HepG2 (cell line): ENCODE measurements around the gene CDK12. TPM values are rescaled to one million over a fixed set of nuclear protein-coding genes. Genes with fewer than 3 reads are reported as not detected.

ENCODE experiments used
- AGO2 ChIP-seq: fragments of 200-400 bp; formaldehyde crosslinking; optimal IDR thresholded peaks from 2 replicates; pipeline ENCODE3; 2017; ENCODE audit warnings: mild to moderate bottlenecking, low read depth, low read length, moderate library complexity
- EEA1 ChIP-seq: sonication (generic); formaldehyde crosslinking; IDR thresholded peaks from 2 replicates; pipeline ENCODE4 v1.5.1; 2020; ENCODE audit warnings: mild to moderate bottlenecking, missing genetic modification reagents, borderline replicate concordance
- ETS1 ChIP-seq: sonication (generic); formaldehyde crosslinking; IDR thresholded peaks from 2 replicates; pipeline ENCODE4 v1.4.0; 2020; ENCODE audit warnings: missing genetic modification reagents
- KDM5A ChIP-seq: fragments of 200-600 bp; sonication (generic); IDR thresholded peaks from 2 replicates; pipeline ENCODE4 v1.7.0; 2018; ENCODE audit warnings: antibody characterized with exemption, mild to moderate bottlenecking, low read length, borderline replicate concordance
- KMT2B ChIP-seq: IDR thresholded peaks from 2 replicates; pipeline ENCODE4 v1.6.1; 2016; ENCODE audit warnings: missing genetic modification reagents, missing compliant biosample characterization
- NKX3-1 ChIP-seq: sonication (generic); formaldehyde crosslinking; IDR thresholded peaks from 2 replicates; pipeline ENCODE4 v1.5.0; 2020; ENCODE audit warnings: missing genetic modification reagents
- SATB2 ChIP-seq: sonication (generic); formaldehyde crosslinking; IDR thresholded peaks from 2 replicates; pipeline ENCODE4 v1.5.0; 2020; ENCODE audit warnings: missing genetic modification reagents
- SP5 ChIP-seq: IDR thresholded peaks from 2 replicates; pipeline ENCODE4 v1.6.1; 2016; ENCODE audit warnings: low read depth, borderline replicate concordance
- TBX3 ChIP-seq: fragments of 450-650 bp; IDR thresholded peaks from 2 replicates; pipeline ENCODE4 v1.6.1; 2017; ENCODE audit warnings: antibody characterized with exemption, mild to moderate bottlenecking, inconsistent platforms, borderline replicate concordance
- ZNF180 ChIP-seq: sonication (generic); formaldehyde crosslinking; IDR thresholded peaks from 2 replicates; pipeline ENCODE4 v1.4.0; 2020; ENCODE audit warnings: low read depth, missing genetic modification reagents, borderline replicate concordance
- ZNF207 ChIP-seq: fragments of 450-650 bp; IDR thresholded peaks from 2 replicates; pipeline ENCODE4 v1.6.1; 2016; ENCODE audit warnings: antibody characterized with exemption, borderline replicate concordance
- ZNF256 ChIP-seq: sonication (generic); formaldehyde crosslinking; conservative IDR thresholded peaks from 2 replicates; pipeline ENCODE4 v1.4.0; 2020; ENCODE audit warnings: missing genetic modification reagents
- ZNF33B ChIP-seq: sonication (generic); formaldehyde crosslinking; IDR thresholded peaks from 2 replicates; pipeline ENCODE4 v1.5.1; 2020; ENCODE audit warnings: mild to moderate bottlenecking, missing genetic modification reagents
- ZNF350 ChIP-seq: sonication (generic); formaldehyde crosslinking; IDR thresholded peaks from 2 replicates; pipeline ENCODE4 v1.4.0; 2020; ENCODE audit warnings: mild to moderate bottlenecking, low read depth, missing genetic modification reagents, borderline replicate concordance
- ZNF589 ChIP-seq: sonication (generic); formaldehyde crosslinking; conservative IDR thresholded peaks from 2 replicates; pipeline ENCODE4 v1.8.0; 2022; ENCODE audit warnings: mild to moderate bottlenecking, moderate library complexity, missing genetic modification reagents
- ZSCAN12 ChIP-seq: sonication (generic); formaldehyde crosslinking; IDR thresholded peaks from 2 replicates; pipeline ENCODE4 v1.9.0; 2021; ENCODE audit warnings: mild to moderate bottlenecking, missing genetic modification reagents
- ZSCAN30 ChIP-seq: sonication (generic); formaldehyde crosslinking; IDR thresholded peaks from 2 replicates; pipeline ENCODE4 v1.5.0; 2020; ENCODE audit warnings: mild to moderate bottlenecking, missing genetic modification reagents
- polyA plus RNA-seq, 8 experiments: library from polyadenylated mRNA; depleted of rRNA in 3 of 8; stranded (reverse) in 7 of 8; unstranded in 1 of 8; fragments of >200 nt; fragmentation: Illumina TruSeq in 4 of 8; extraction: Trizol in 4 of 8; gene quantifications; 2 replicates each; pipeline versions ENCODE4 v1.2.1 to v1.2.3, GENCODE V29; 2011 to 2016; ENCODE audit warnings: low read depth in 4 of 8, missing spikeins in 1 of 8, mixed read lengths in 1 of 8; ENCODE audit not compliant: insufficient read depth in 1 of 8
- total RNA-seq, 5 experiments: library from RNA; depleted of rRNA; stranded (reverse); fragments of >200 nt; fragmentation: Illumina TruSeq; extraction: Trizol; gene quantifications; 2 replicates each; pipeline ENCODE4 v1.2.3, GENCODE V29; 2016; ENCODE audit warnings: low read depth in 1 of 5
- TF ChIP-seq, protein P1 (sequence below), 2 experiments: IDR thresholded peaks; 2 replicates each; pipeline ENCODE4 v1.6.1; 2011 to 2012; ENCODE audit warnings: low read length in 2 of 2, borderline replicate concordance in 1 of 2, low read depth in 1 of 2, mild to moderate bottlenecking in 1 of 2, moderate library complexity in 1 of 2
- TF ChIP-seq, protein P2 (sequence below): sonication (generic); formaldehyde crosslinking; IDR thresholded peaks from 2 replicates; pipeline ENCODE4 v1.5.0; 2020; ENCODE audit warnings: missing genetic modification reagents
- TF ChIP-seq, protein P3 (sequence below): sonication (generic); formaldehyde crosslinking; IDR thresholded peaks from 2 replicates; pipeline ENCODE4 v1.9.0; 2021; ENCODE audit warnings: missing genetic modification reagents, mild to moderate bottlenecking, borderline replicate concordance

CDK12 gene
- total and polyA plus RNA-seq, 2 of the 13 experiments (the other 11 are each of a cell fraction or from before 2014, with no cell fraction given): 24.0 to 88.6 TPM

GRCh38 chr17:39461113-39461925 is at the start of gene CDK12 (continued):
- TF ChIP-seq SP5 (CRISPR knock-in tag) (0 out of 2 replicates have a peak, but pooled peaks have one; percentile 45), ZNF350 (CRISPR knock-in tag) (peak; percentile 84), NKX3-1 (CRISPR knock-in tag) (peak; percentile 79; the same call in 1 of the 2 replicates), EEA1 (no peak), ZNF207 (no peak), ZNF180 (CRISPR knock-in tag) (peak; percentile 72; the same call in 1 of the 2 replicates), TBX3 (peak; percentile 24), AGO2 (peak; percentile 96), ZNF33B (CRISPR knock-in tag) (no peak), KDM5A (peak; percentile 93; the same call in 1 of the 2 replicates), SATB2 (0 out of 2 replicates have a peak, but pooled peaks have one; percentile 89), ETS1 (CRISPR knock-in tag) (no peak), ZSCAN30 (no peak), KMT2B (peak; percentile 98), ZSCAN12 (CRISPR knock-in tag) (0 out of 2 replicates have a peak, but pooled peaks have one; percentile 84), ZNF589 (CRISPR knock-in tag) (peak; percentile 42; the same call in 1 of the 2 replicates), ZNF256 (CRISPR knock-in tag) (peak; percentile 84; the same call in 1 of the 2 replicates)
- TF ChIP-seq, protein P1, sequence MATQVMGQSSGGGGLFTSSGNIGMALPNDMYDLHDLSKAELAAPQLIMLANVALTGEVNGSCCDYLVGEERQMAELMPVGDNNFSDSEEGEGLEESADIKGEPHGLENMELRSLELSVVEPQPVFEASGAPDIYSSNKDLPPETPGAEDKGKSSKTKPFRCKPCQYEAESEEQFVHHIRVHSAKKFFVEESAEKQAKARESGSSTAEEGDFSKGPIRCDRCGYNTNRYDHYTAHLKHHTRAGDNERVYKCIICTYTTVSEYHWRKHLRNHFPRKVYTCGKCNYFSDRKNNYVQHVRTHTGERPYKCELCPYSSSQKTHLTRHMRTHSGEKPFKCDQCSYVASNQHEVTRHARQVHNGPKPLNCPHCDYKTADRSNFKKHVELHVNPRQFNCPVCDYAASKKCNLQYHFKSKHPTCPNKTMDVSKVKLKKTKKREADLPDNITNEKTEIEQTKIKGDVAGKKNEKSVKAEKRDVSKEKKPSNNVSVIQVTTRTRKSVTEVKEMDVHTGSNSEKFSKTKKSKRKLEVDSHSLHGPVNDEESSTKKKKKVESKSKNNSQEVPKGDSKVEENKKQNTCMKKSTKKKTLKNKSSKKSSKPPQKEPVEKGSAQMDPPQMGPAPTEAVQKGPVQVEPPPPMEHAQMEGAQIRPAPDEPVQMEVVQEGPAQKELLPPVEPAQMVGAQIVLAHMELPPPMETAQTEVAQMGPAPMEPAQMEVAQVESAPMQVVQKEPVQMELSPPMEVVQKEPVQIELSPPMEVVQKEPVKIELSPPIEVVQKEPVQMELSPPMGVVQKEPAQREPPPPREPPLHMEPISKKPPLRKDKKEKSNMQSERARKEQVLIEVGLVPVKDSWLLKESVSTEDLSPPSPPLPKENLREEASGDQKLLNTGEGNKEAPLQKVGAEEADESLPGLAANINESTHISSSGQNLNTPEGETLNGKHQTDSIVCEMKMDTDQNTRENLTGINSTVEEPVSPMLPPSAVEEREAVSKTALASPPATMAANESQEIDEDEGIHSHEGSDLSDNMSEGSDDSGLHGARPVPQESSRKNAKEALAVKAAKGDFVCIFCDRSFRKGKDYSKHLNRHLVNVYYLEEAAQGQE (IDR thresholded peaks at IDR 0.05; ENCODE audit: borderline replicate concordance in 1 of 2, low read depth in 1 of 2, low read length in 2 of 2): peak in 1 of 2 experiments; percentile 52; a peak in 2 of 4 replicates
- TF ChIP-seq, protein P2, sequence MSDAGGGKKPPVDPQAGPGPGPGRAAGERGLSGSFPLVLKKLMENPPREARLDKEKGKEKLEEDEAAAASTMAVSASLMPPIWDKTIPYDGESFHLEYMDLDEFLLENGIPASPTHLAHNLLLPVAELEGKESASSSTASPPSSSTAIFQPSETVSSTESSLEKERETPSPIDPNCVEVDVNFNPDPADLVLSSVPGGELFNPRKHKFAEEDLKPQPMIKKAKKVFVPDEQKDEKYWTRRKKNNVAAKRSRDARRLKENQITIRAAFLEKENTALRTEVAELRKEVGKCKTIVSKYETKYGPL (CRISPR knock-in tag): 0 out of 2 replicates have a peak, but pooled peaks have one; percentile 41
- TF ChIP-seq, protein P3, sequence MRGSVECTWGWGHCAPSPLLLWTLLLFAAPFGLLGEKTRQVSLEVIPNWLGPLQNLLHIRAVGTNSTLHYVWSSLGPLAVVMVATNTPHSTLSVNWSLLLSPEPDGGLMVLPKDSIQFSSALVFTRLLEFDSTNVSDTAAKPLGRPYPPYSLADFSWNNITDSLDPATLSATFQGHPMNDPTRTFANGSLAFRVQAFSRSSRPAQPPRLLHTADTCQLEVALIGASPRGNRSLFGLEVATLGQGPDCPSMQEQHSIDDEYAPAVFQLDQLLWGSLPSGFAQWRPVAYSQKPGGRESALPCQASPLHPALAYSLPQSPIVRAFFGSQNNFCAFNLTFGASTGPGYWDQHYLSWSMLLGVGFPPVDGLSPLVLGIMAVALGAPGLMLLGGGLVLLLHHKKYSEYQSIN (CRISPR knock-in tag): no peak
